CD14-positive monocyte (primary cell): ENCODE results near the gene PITPNB. TPM values are rescaled to one million over a fixed set of nuclear protein-coding genes. Genes with fewer than 3 reads are reported as not detected.

Experiments
- DNase-seq, 3 donors: peaks; one replicate each; pipeline ENCODE4 v3.0.0-alpha.2; 2011 to 2022
- H2AFZ ChIP-seq: 2 replicates; pipeline ENCODE4 v1.6.0; 2012; ENCODE audit warnings: mild to moderate bottlenecking, low read depth, low read length, inconsistent platforms; ENCODE audit not compliant: insufficient read depth, poor library complexity, severe bottlenecking
- H3K27ac ChIP-seq, 2 donors: 1 replicate in 1 of 2; 2 replicates in 1 of 2; pipeline ENCODE4 v1.5.1; 2012 to 2013; ENCODE audit warnings: low read length in 2 of 2, control low read depth in 1 of 2, inconsistent platforms in 1 of 2, low read depth in 1 of 2, mild to moderate bottlenecking in 1 of 2
- H3K27me3 ChIP-seq, 2 donors: one replicate each; pipeline versions ENCODE4 v1.6.0 to v1.6.1; 2011 to 2013; ENCODE audit warnings: low read length in 2 of 2; ENCODE audit not compliant: control insufficient read depth in 2 of 2, insufficient read depth in 2 of 2
- H3K36me3 ChIP-seq, 2 donors: replicated peaks in 1 of 2; 1 replicate in 1 of 2; 2 replicates in 1 of 2; pipeline versions ENCODE4 v1.5.1 to v1.6.1; 2012 to 2013; ENCODE audit warnings: low read length in 2 of 2, control low read depth in 1 of 2, inconsistent platforms in 1 of 2, mild to moderate bottlenecking in 1 of 2; ENCODE audit not compliant: insufficient read depth in 2 of 2, control insufficient read depth in 1 of 2
- H3K4me1 ChIP-seq, 2 donors: 1 replicate in 1 of 2; 2 replicates in 1 of 2; pipeline versions ENCODE4 v1.5.1 to v1.6.1; 2012 to 2013; ENCODE audit warnings: low read length in 2 of 2, control low read depth in 1 of 2, inconsistent platforms in 1 of 2, mild to moderate bottlenecking in 1 of 2, moderate library complexity in 1 of 2; ENCODE audit not compliant: insufficient read depth in 2 of 2, control insufficient read depth in 1 of 2
- H3K4me2 ChIP-seq: replicated peaks from 2 replicates; pipeline ENCODE3; 2012; ENCODE audit warnings: low read length, moderate library complexity, mild to moderate bottlenecking; ENCODE audit not compliant: poor library complexity, severe bottlenecking; ENCODE audit errors: extremely low read depth
- H3K4me3 ChIP-seq, 3 experiments: fragments of 200-600 bp in 1 of 3; sonication (generic) in 1 of 3; replicated peaks in 1 of 3; 1 replicate in 2 of 3; 2 replicates in 1 of 3; pipeline ENCODE4 v1.5.1; 2011 to 2013; ENCODE audit warnings: low read length in 3 of 3, mild to moderate bottlenecking in 3 of 3, control low read depth in 2 of 3, low read depth in 2 of 3, inconsistent platforms in 1 of 3, moderate library complexity in 1 of 3
- H3K79me2 ChIP-seq: 2 replicates; pipeline ENCODE4 v1.6.0; 2012; ENCODE audit warnings: mild to moderate bottlenecking, control low read depth, inconsistent platforms, low read length, moderate library complexity; ENCODE audit not compliant: insufficient read depth
- H3K9ac ChIP-seq: 2 replicates; pipeline ENCODE4 v1.6.0; 2017; ENCODE audit warnings: low read length, mild to moderate bottlenecking; ENCODE audit not compliant: insufficient read depth, poor library complexity, severe bottlenecking
- H3K9me3 ChIP-seq, 2 donors: replicated peaks in 1 of 2; 1 replicate in 1 of 2; 2 replicates in 1 of 2; pipeline versions ENCODE4 v1.5.1 to v1.6.1; 2012 to 2013; ENCODE audit warnings: low read length in 2 of 2, control low read depth in 1 of 2; ENCODE audit not compliant: control insufficient read depth in 1 of 2, insufficient read depth in 1 of 2
- H4K20me1 ChIP-seq: 2 replicates; pipeline ENCODE4 v1.6.0; 2012; ENCODE audit warnings: mild to moderate bottlenecking, low read length, control low read depth, moderate library complexity; ENCODE audit not compliant: insufficient read depth
- H3K27ac Mint-ChIP-seq, 7 donors: one replicate each; pipeline ENCODE4 v1.8.0; 2020; ENCODE audit warnings: mild to moderate bottlenecking in 7 of 7, mixed read lengths in 7 of 7, moderate library complexity in 6 of 7, inconsistent platforms in 2 of 7
- H3K27me3 Mint-ChIP-seq, 3 donors: one replicate each; pipeline ENCODE4 v1.8.0; 2021 to 2022; ENCODE audit warnings: low read depth in 3 of 3, mild to moderate bottlenecking in 3 of 3, mixed read lengths in 3 of 3, moderate library complexity in 3 of 3, inconsistent platforms in 1 of 3
- H3K36me3 Mint-ChIP-seq, 2 donors: one replicate each; pipeline ENCODE4 v1.8.0; 2020; ENCODE audit warnings: mixed read lengths in 2 of 2, inconsistent platforms in 1 of 2, mild to moderate bottlenecking in 1 of 2
- H3K4me1 Mint-ChIP-seq: one replicate; pipeline ENCODE4 v1.8.0; 2020; ENCODE audit warnings: mild to moderate bottlenecking, mixed read lengths
- H3K4me3 Mint-ChIP-seq, 2 donors: one replicate each; pipeline ENCODE4 v1.8.0; 2020; ENCODE audit warnings: mild to moderate bottlenecking in 2 of 2, mixed read lengths in 2 of 2, moderate library complexity in 1 of 2
- H3K9me3 Mint-ChIP-seq, 7 donors: one replicate each; pipeline ENCODE4 v1.8.0; 2020 to 2022; ENCODE audit warnings: mixed read lengths in 7 of 7, mild to moderate bottlenecking in 6 of 7, moderate library complexity in 6 of 7, inconsistent platforms in 2 of 7
- CTCF ChIP-seq: fragments of 200-600 bp; IDR thresholded peaks from one replicate; pipeline ENCODE4 v1.8.0; 2022; ENCODE audit warnings: antibody characterized with exemption, mild to moderate bottlenecking
- WGBS: methylation state at CpG from one replicate; pipeline ENCODE4 v1.1.5; 2013; ENCODE audit warnings: missing lambda C conversion rate; ENCODE audit not compliant: insufficient coverage; 5-methylcytosine and 5-hydroxymethylcytosine counted together
- intact Hi-C, 2 donors: fragments of 100-400 bp; cut with micrococcal nuclease; formaldehyde crosslinking; loops; one replicate each; pipeline versions ENCODE4 v1.15.0 to v1.15.1; 2023
- polyA plus RNA-seq, 3 donors: library from polyadenylated mRNA; depleted of rRNA in 1 of 3; unstranded in 2 of 3; stranded (reverse) in 1 of 3; fragments of 300-500 nt in 2 of 3; fragments of >200 nt in 1 of 3; fragmentation: Illumina TruSeq in 2 of 3; gene quantifications; 1 replicate in 2 of 3; 2 replicates in 1 of 3; pipeline ENCODE4 v1.2.3, GENCODE V29; 2012 to 2021

The PITPNB gene
- polyA plus RNA-seq, 3 donors: 19.2 to 29.1 (median 25.2) TPM

- intact Hi-C loops: no loop called here
- DNase-seq: no peak
- 100% methylated on average over 4 of the region's 4 CpGs for WGBS
- no peaks in the 10 kb centered on the region for H3K36me3 Mint-ChIP-seq
- H3K4me1 Mint-ChIP-seq: peaks cover 7% of the 10 kb centered on the region
- Histone ChIP-seq H3K4me3 (no peak overlapping the region), H3K4me1 (peaks cover 6 to 7% of the 10 kb centered on the region in 2 donors), H4K20me1 (no peaks in the 10 kb centered on the region), H3K36me3 (no peaks in the 10 kb centered on the region), H3K9me3 (no peaks in the 10 kb centered on the region), H3K79me2 (no peaks in the 10 kb centered on the region), H3K27me3 (no peaks in the 10 kb centered on the region), H3K27ac (no peak overlapping the region), H3K4me2 (no peak overlapping the region), H2AFZ (no peak overlapping the region), H3K9ac (no peak overlapping the region)
- H3K4me3 Mint-ChIP-seq: no peak overlapping the region
- H3K27ac Mint-ChIP-seq: no peak overlapping the region
- H3K9me3 Mint-ChIP-seq: no peaks in the 10 kb centered on the region
- no peak for TF ChIP-seq CTCF
- no peaks in the 10 kb centered on the region for H3K27me3 Mint-ChIP-seq
Measured at GRCh38 chr22:27947448-27947847, 28.4 kb upstream of the PITPNB start.

- intact Hi-C loops: no loop called here
- no peaks in the 10 kb centered on the region for H4K20me1 ChIP-seq
- no peak overlapping the region for H2AFZ ChIP-seq
- no peak for DNase-seq
- H3K4me1 Mint-ChIP-seq: no peaks in the 10 kb centered on the region
- no peak overlapping the region for H3K4me3 ChIP-seq
- H3K36me3 Mint-ChIP-seq: peaks cover 0 to 3% of the 10 kb centered on the region in 2 donors
- no peaks in the 10 kb centered on the region for H3K4me1 ChIP-seq
- H3K27me3 Mint-ChIP-seq: peaks cover 0 to 1% (median 0%) of the 10 kb centered on the region in 3 donors
- no peak overlapping the region for H3K4me3 Mint-ChIP-seq
- H3K36me3 ChIP-seq: no peaks in the 10 kb centered on the region
- H3K9me3 Mint-ChIP-seq: no peaks in the 10 kb centered on the region
- H3K4me2 ChIP-seq: no peak overlapping the region
- no peaks in the 10 kb centered on the region for H3K27me3 ChIP-seq
- H3K27ac ChIP-seq: no peak overlapping the region
- no peak for TF ChIP-seq CTCF
- H3K9me3 ChIP-seq: no peaks in the 10 kb centered on the region
- H3K9ac ChIP-seq: no peak overlapping the region
- H3K27ac Mint-ChIP-seq: no peak overlapping the region
- no peaks in the 10 kb centered on the region for H3K79me2 ChIP-seq
Measured at GRCh38 chr22:27941143-27941542, 22.1 kb upstream of the PITPNB start.
